ENCODE data around the gene CENPO. TPM values are rescaled to one million over a fixed set of nuclear protein-coding genes. Genes with fewer than 3 reads are reported as not detected.
"Not testable (repeated sequence)": the region's sequence is repeated elsewhere in the genome, so short reads cannot be mapped to it uniquely, and the experiment has no call there.

The CENPO gene
- total RNA-seq, 1 experiment from 2014 or later, result 36.6 TPM

DNA sequence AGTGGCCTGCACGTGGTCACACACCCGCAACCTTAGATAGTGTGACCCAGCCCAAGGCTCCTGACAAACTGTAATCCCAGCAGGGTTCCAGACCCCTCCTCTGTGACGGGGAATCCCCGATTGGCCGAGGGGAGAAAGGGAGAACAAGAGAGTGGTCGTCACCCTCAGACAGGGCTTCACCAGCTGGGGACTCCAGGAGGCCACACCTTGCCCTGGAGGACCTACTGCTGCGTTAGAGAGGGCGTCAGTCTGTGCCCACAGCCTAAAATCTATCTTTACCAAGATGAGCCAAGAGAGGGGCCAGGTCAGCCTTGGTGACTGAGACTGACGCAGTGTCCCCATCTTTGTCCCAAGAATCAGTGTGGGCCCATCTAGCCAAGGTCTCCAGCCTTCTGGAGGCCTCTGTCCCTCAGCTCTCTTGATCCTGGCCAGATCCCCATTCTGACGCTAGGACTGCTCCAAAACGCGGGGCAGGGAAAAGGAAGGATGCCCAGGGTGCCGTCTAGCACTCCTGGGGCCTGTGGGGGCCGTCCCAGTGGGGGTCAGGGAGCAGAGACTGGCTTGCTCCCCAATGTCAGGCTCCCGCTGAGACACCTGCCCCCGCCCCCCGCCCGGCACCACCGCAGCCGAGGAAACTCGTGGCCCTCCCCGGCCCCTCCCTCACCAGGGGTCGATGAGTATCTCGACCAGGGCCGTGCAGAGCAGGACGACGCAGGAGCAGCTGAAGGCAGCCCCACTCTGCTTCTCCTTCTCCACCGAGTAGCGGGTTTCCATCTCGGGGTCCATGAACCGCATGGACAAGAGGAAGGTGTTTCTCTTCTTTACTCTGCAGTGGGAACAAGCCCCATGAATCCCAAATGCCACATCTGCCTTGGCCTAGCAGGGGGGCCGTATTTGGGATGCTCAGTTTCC, 40.9 kb downstream of the CENPO start:
- peaks cover 4% of the 10 kb centered on the region for H3K36me3 ChIP-seq (replicated peaks; ENCODE audit: control insufficient read depth, insufficient read depth, low read length)
- H3K4me3 ChIP-seq (ENCODE audit: insufficient read depth, low read depth, low read length), result no peak overlapping the region
- DNase-seq, result peak; percentile 45
- no peaks in the 10 kb centered on the region for H3K27me3 ChIP-seq (ENCODE audit: control insufficient read depth, insufficient read depth, low read length)

DNA sequence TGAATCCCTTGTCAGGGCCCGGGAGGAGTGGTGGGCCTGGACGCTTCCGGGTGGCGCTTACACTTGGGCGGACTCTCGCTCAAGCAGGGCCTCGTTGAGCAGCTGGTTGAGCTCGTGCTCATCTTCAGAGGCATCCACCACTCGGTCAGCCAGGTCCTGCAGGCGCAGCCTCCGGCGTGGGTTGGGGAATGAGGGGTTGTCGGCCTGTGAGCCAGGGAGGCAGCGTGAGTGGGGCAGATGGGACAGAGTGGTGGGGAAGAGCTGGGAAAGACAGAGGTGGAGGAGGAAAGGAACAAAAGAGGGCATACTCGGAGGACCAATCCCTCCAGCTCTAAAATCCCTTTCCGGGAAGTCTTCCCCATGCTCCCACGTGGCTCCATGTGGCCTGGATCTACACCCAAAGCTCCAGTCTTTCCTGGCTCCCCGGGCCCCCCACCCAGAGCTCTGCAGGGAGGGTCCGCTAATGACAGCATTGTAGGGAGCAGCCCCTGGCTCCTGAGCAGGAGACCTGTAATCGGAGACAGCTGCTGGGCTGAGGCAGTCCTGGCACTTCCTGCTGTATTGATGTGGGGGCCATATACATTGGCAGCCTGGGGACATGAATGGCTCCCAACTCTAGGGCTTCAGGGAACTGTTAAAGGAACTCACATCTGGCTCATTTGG, 41.6 kb downstream of the CENPO start:
- H3K36me3 ChIP-seq (replicated peaks; ENCODE audit: control insufficient read depth, insufficient read depth, low read length), result peaks cover 4% of the 10 kb centered on the region
- no peak overlapping the region for H3K4me3 ChIP-seq (ENCODE audit: insufficient read depth, low read depth, low read length)
- H3K27me3 ChIP-seq (ENCODE audit: control insufficient read depth, insufficient read depth, low read length), result no peaks in the 10 kb centered on the region
- DNase-seq, result peak; percentile 49

DNA sequence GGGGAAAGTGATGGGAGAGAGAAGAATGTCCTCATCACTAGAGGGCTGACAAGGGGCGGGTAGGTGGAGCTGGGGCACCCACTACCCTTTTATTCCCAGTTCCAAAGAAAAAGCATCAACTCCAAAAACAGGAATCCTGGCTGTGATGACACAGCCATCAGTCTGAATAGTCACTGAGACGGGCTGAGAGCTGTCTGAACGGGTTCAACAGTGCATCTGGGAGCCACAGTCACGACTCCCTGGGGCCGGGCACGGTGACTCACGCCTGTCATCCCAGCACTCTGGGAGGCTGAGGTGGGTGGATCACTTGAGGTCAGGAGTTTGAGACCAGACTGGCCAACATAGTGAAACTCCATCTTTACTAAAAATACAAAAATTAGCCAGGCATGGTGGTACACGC, 42.2 kb downstream of the CENPO start:
- not testable (repeated sequence) for H3K36me3 ChIP-seq (replicated peaks; ENCODE audit: control insufficient read depth, insufficient read depth, low read length); DNase-seq; H3K27me3 ChIP-seq (ENCODE audit: control insufficient read depth, insufficient read depth, low read length); H3K4me3 ChIP-seq (ENCODE audit: insufficient read depth, low read depth, low read length)

DNA sequence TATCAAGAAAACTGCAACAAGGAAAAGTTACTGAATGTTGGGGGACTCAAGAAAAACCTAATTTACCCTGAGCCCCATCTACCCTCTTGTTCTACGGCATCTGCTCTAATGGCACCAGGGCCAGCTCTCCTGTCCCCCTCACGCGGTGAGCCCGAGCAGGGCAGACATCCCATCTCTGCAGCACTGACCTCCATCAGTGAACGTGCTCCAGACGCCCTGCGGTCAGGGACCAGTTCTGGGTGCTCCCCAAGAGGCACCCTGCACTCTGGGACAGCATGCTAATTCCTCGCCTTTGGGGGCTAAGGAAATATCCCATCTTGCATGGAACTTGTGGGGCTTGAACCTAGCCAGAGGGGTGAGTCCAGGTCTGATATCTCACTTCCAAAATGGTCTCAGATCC, 43.0 kb downstream of the CENPO start:
- no peak overlapping the region for H3K4me3 ChIP-seq (ENCODE audit: insufficient read depth, low read depth, low read length)
- no peak for DNase-seq
- no peaks in the 10 kb centered on the region; the same call in none of the 2 replicates for H3K36me3 ChIP-seq (replicated peaks; ENCODE audit: control insufficient read depth, insufficient read depth, low read length)
- no peaks in the 10 kb centered on the region for H3K27me3 ChIP-seq (ENCODE audit: control insufficient read depth, insufficient read depth, low read length)

GRCh38 chr2:24836706-24837105, 43.5 kb downstream of the CENPO start:
- no peak overlapping the region for H3K4me3 ChIP-seq (ENCODE audit: insufficient read depth, low read depth, low read length)
- H3K36me3 ChIP-seq (replicated peaks; ENCODE audit: control insufficient read depth, insufficient read depth, low read length), result no peaks in the 10 kb centered on the region; the same call in none of the 2 replicates
- H3K27me3 ChIP-seq (ENCODE audit: control insufficient read depth, insufficient read depth, low read length), result no peaks in the 10 kb centered on the region
- peak; percentile 30 for DNase-seq

GRCh38 chr2:24837996-24838513, 44.8 kb downstream of the CENPO start:
- Histone ChIP-seq H3K4me3 (ENCODE audit: insufficient read depth, low read depth, low read length) (no peak overlapping the region), H3K36me3 (replicated peaks; ENCODE audit: control insufficient read depth, insufficient read depth, low read length) (no peaks in the 10 kb centered on the region; the same call in none of the 2 replicates), H3K27me3 (ENCODE audit: control insufficient read depth, insufficient read depth, low read length) (no peaks in the 10 kb centered on the region)
- DNase-seq, result peak; percentile 35

DNA sequence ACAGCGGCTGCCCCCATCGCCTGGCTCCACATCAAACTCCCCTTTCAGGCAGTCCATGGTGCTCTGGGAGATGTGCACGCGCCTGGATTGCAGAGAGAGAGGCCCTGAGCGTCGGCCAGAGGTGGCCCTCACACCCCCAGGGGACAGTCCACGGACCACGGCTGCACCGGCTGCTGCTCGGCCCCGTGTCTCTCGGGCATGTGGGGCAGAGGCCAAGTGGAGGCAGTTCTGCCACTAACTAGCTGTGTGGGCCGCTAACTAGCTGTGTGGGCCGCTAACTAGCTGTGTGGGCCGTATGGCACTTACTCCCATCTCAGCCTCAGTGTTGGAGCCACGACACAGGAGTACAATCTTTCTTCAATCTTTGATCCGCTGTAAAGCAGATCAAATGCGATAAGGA, 45.3 kb downstream of the CENPO start:
- DNase-seq, result peak; percentile 31
- no peaks in the 10 kb centered on the region; the same call in none of the 2 replicates for H3K36me3 ChIP-seq (replicated peaks; ENCODE audit: control insufficient read depth, insufficient read depth, low read length)
- no peaks in the 10 kb centered on the region for H3K27me3 ChIP-seq (ENCODE audit: control insufficient read depth, insufficient read depth, low read length)
- H3K4me3 ChIP-seq (ENCODE audit: insufficient read depth, low read depth, low read length), result no peak overlapping the region

DNA sequence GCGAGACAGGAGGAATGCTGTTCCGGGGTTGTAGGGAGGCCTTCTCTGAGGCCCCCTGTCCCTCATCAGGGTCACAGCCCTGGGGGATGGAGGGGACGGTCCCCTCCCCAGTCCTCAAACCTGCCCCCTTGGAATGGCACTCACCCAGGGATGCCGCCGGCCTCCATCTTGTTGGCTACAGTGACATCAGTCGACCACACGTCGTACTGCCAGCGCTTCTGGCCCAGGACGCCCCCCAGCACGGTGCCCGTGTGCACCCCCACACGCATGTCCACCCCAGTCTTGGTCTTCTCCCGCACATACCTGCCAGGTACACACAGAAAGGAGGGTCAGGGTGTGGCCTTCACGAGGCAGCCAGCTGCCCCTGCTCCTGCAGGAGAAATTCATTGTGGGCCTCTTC, 46.5 kb downstream of the CENPO start:
- no peaks in the 10 kb centered on the region; the same call in none of the 2 replicates for H3K36me3 ChIP-seq (replicated peaks; ENCODE audit: control insufficient read depth, insufficient read depth, low read length)
- H3K27me3 ChIP-seq (ENCODE audit: control insufficient read depth, insufficient read depth, low read length), result no peaks in the 10 kb centered on the region
- H3K4me3 ChIP-seq (ENCODE audit: insufficient read depth, low read depth, low read length), result no peak overlapping the region
- DNase-seq, result no peak

GRCh38 chr2:24840164-24840869, 47.1 kb downstream of the CENPO start:
- Histone ChIP-seq H3K4me3 (ENCODE audit: insufficient read depth, low read depth, low read length) (no peak overlapping the region), H3K36me3 (replicated peaks; ENCODE audit: control insufficient read depth, insufficient read depth, low read length) (no peaks in the 10 kb centered on the region; the same call in none of the 2 replicates), H3K27me3 (ENCODE audit: control insufficient read depth, insufficient read depth, low read length) (no peaks in the 10 kb centered on the region)
- DNase-seq, result peak; percentile 82

DNA sequence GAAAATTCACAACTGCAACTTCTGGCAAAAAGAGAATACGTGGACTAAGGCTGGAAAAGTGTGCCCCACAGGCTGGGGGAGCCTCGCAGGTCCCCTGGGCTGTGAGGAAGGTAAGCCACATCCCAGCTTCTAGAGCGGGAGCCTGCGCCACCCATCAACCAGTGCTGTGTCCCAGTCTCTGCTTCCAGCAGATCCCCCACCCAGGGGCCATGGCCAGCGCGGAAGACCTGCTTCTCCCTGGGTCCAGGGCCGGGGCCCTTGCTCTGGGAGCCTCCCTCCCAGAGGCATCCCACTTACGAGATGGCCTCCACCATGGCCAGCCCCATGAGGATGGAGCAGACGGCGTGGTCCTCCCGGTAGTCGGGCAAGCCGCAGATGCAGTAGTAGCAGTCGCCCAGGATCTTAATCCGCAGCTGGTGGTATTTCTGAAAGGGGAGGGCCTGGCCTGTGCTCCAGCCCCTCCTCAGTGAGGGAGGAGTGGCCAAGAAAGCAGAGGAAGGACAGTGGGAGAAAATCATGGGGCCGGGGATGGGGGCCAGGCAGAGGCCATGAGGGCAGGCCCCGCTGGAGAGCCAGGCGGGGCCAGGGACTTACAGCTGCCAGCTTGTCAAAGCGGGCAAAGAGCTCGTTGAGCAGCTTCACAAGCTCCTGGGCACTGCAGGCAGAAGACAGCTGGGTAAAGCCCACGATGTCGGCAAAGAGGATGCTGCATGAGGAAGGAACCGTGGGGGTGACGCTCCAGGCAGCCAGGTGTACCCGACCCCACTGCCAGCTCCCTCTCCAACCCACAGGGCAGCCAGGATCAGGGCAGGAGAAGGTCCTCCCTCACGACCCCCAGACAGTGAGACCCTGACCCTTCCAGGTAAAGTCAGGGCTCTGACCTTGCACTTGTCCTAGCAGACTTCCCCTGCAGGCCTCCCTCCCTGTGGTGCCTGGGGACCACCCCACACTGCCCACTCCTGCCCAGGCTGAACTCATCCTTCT, 48.0 kb downstream of the CENPO start:
- DNase-seq, result peak; percentile 72
- Histone ChIP-seq H3K36me3 (replicated peaks; ENCODE audit: control insufficient read depth, insufficient read depth, low read length) (no peaks in the 10 kb centered on the region; the same call in none of the 2 replicates), H3K4me3 (ENCODE audit: insufficient read depth, low read depth, low read length) (no peak overlapping the region), H3K27me3 (ENCODE audit: control insufficient read depth, insufficient read depth, low read length) (no peaks in the 10 kb centered on the region)

- Histone ChIP-seq H3K27me3 (ENCODE audit: control insufficient read depth, insufficient read depth, low read length) (no peaks in the 10 kb centered on the region), H3K4me3 (ENCODE audit: insufficient read depth, low read depth, low read length) (no peak overlapping the region), H3K36me3 (replicated peaks; ENCODE audit: control insufficient read depth, insufficient read depth, low read length) (no peaks in the 10 kb centered on the region; the same call in 1 of the 2 replicates)
- DNase-seq, result no peak
Observed at GRCh38 chr2:24842081-24843050, 49.1 kb downstream of the CENPO start.

DNA sequence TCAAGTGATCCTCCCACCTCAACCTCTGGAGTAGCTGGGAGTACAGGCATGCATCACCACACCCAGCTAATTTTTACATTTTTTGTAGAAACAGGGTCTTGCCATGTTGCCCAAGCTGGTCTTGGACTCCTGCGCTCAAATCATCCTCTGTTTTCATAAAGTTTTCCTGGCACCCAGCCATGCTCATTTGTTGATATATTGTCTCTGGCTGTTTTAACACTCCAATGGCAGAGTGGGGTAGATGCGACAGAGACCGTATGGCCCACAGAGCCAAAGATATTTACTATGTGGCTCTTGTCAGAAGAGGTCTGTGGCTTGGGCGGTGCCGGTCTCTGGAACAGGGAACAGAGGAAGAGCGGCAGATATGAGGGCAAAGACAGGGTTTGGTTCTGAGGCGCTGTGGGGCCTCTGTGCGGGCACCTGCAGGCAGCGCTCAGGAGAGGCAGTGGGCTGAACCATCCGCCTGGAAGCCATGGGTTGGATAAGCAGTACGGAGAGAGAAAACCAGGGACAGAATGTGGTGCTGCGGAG, 50.2 kb downstream of the CENPO start:
- H3K27me3 ChIP-seq (ENCODE audit: control insufficient read depth, insufficient read depth, low read length), result no peaks in the 10 kb centered on the region
- no peaks in the 10 kb centered on the region; the same call in 1 of the 2 replicates for H3K36me3 ChIP-seq (replicated peaks; ENCODE audit: control insufficient read depth, insufficient read depth, low read length)
- no peak for DNase-seq
- no peak overlapping the region for H3K4me3 ChIP-seq (ENCODE audit: insufficient read depth, low read depth, low read length)

Measured in H7 (cell line).